ENCODE data around the gene CEP55.
A peak's percentile ranks its signal among the peaks of the same experiment; 100 is the strongest.
"Not testable (repeated sequence)": the region's sequence is repeated elsewhere in the genome, so short reads cannot be mapped to it uniquely, and the experiment has no call there.

Gene CEP55

DNA sequence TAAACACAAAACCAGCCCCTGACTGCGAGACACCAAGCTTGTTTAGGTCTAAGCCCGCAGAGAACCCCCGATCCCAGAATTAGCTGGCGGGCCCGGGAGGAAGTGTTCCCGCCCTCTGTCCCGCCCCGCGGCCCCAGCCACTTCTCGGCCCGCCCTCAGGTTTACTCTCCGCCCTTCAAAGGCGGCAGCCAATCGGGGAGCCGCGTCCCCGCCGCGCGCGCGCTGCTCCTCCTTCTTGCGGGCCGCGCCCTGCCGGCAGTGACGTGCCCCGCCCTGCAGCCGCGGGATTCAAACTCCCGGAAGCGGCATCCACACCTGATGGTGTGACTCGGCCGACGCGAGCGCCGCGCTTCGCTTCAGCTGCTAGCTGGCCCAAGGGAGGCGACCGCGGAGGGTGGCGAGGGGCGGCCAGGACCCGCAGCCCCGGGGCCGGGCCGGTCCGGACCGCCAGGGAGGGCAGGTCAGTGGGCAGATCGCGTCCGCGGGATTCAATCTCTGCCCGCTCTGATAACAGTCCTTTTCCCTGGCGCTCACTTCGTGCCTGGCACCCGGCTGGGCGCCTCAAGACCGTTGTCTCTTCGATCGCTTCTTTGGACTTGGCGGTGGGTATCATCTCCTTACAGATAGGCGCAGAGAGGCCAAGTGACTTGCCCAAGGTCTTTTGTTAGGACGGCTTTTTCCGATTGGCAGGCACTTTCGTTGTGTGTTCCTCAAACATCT, at the start of gene CEP55:
Gene CEP55 (plus strand): TSS at position 291 of the 720 bp plus-strand sequence. CDS start 3,440 bp downstream, outside the sequence.
- DNase-seq: peak; percentile 95 to 98 (median 98)

DNA sequence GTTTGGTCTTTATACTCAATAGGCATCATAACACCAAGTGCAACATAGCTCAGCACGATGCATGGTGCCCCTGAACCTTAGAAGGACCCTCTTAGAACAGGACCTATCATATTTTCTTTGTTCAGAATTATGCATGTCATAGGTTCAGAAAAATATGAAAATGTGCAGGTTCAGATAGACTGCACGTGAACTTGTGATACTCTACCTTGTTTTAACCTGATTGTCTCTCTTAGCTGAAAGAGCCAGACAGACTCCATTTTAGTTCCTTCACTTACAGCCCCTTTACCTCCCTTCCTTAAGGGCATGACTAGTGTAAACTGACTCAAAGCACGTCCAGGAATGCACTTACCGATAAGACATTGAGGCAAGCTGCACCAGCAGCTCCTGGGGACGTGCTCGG, 49.4 kb upstream of the CEP55 start:
- DNase-seq: no peak

GRCh38 chr10:93447970-93448369, 48.4 kb upstream of the CEP55 start:
- no peak for DNase-seq

DNA sequence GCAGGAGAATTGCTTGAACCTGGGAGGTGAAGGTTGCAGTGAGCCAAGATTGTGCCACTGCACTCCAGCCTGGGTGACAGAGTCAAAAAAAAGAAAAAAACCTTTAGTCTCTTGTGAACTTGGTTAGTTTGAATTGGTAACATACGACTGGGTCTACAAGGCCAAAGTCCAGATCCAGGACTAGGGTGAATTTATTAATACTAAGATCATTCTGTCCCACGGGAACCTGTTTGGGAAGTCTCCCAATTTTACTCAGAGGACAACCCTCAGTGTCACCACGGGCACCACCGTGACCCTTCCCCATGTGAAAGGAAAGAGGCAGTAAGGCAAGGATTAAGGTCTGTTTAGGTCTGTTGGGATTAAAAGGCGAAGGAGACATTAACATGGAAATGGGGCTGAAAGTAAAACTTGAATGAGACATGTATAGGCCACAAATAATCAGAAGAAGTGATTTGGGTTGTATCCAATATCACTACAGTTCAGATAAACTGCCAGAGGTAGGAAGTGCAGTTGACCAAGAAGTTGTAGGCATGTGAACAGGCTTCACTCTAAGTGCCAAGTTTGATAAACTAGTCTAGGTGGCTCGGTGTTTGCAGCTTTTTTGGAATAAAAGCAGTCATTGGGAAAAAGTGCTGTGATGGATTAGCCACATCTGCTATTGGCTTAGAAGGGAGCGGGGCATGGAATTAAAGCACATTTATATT, 45.0 kb upstream of the CEP55 start:
- no peak for DNase-seq

DNA sequence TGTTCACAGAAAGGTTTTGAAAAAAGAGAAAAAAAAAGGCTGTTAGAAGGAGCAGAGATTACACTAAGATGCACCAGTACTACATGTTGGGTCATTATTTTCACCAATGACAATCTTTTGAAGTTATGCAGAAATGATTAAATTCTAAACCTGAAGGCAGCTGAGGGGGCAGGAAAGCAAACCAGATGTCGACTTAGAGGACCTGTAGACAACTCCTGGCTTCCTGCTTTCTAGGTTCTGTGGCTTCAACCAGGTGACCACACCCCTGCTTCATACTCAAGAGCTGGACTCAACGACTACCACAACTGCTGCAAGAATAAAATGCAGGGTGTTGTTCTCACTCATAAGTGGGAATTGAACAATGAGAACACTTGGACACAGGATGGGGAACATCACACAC, 44.3 kb upstream of the CEP55 start:
- DNase-seq: no peak

DNA sequence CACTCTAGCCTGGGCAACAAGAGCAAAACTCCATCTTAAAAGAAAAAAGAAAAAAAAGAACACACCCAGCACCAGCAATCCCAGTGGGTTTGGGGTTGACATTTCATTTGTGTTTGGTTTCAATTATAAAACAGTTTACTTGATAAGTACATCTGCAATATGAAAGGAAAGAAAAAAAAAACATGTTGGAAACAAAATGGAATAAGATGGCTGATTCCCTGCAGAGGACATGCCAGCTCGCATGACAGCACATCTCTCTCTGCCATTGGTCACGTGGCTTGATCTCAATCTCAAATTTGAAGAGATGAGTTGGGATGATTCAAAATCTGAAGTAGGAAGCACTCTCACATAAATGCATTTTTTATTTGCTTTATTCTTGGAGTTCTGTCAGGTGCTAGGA, 42.3 kb upstream of the CEP55 start:
- DNase-seq: no peak

GRCh38 chr10:93454736-93455135, 41.7 kb upstream of the CEP55 start:
- no peak for DNase-seq

- DNase-seq: no peak
These were observed 39.9 kb upstream of the CEP55 start for GRCh38 chr10:93456480-93456879.

DNA sequence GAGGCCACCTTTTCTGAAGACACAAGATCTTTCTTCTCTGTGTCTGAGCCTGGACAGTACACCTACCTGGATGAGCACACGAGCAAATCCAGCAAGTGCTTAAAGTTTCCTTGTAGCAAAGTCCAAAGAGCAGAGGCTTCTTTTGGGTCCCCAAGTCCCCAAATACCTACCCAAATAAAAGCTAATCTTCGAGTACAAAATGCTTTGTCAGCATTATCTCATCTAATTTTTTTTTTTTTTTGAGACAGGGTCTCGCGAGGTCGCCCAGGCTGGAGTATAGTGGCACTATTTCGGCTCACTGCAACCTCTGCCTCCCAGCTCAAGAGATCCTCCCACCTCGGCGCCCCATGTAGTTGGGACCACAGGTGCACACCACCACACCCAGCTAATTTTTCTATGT, 38.9 kb upstream of the CEP55 start:
- DNase-seq: no peak

DNA sequence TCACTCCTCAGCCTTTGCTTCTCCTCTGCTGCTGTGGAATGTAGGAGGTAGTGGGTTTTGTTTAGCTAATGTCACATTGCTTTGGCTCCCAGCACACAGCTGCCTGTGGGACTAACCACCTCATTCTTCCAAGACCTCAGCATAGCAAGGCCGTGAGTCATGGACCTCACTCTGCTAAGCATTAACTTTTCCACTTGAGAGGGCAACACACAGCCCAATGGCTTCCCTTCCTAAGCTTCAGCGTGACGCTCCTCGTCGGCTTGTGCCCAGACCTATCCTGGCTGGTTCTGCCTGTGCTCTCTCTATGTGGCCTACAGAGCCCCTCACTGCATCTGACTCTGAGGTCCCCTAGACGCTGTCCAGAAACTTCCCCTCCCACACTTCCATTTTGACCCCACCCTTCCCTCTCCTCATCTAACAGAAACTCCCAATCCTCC, 37.6 kb upstream of the CEP55 start:
- peak; percentile 77 to 78 (median 78) for DNase-seq

DNA sequence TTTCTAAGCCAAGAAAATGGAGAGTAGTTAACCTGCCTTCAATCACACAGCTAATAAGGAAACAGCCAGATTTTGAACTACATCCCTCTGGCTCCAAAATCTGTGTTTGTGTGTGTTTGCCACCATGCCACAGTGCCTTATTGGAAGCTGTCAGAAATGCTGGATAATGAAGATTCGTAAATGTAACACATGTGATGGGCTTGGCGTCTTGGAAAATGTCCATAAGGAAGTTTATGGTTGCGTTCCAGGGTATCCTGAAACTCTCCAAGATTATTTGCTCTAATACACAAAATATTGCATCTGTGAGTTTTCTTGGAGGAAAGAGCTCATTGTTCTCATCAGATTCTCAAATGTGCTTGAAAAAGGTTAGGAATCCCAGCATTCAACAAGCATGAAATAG, 36.9 kb upstream of the CEP55 start:
- no peak for DNase-seq

- DNase-seq: no peak
These were observed 35.2 kb upstream of the CEP55 start for GRCh38 chr10:93461109-93461806.

DNA sequence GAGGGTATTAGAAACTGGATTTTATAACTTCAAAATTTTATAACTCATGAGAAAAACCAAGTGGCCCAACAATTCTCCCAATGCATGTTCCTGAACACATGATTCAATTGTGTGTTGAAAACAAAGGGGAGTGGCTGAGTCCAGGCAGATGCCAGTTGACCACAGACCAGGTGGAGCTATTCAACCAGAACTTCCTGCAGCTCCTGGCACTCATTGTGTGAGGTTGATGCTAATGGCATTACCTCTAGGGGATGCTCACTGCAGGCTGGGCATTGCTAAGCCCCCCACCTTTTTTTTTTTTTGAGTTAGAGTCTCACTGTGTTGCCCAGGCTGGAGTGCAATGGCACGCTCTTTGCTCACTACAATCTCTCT, 34.6 kb upstream of the CEP55 start:
- DNase-seq: no peak

DNA sequence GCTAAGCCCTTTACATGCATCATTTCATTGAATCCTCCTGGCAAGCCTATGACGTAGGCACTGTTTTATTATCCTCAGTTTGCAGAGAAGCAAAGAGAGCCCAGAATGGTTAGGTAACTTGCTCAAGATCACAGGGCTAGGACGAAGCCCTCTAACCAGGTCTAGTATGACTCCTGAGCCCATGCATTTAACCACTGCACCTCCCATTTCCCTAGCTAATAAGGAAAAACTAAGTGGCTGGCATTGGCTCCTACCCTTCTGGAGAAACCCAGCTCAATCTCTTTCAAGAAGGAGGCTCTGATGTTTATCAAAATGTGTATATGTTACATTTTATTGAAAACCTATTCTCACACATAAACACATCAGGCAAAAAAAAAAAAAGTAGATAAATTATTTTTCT, 34.0 kb upstream of the CEP55 start:
- no peak for DNase-seq

- DNase-seq: peak; percentile 64 to 72 (median 71)
These were observed 33.5 kb upstream of the CEP55 start for GRCh38 chr10:93462881-93463280.

DNA sequence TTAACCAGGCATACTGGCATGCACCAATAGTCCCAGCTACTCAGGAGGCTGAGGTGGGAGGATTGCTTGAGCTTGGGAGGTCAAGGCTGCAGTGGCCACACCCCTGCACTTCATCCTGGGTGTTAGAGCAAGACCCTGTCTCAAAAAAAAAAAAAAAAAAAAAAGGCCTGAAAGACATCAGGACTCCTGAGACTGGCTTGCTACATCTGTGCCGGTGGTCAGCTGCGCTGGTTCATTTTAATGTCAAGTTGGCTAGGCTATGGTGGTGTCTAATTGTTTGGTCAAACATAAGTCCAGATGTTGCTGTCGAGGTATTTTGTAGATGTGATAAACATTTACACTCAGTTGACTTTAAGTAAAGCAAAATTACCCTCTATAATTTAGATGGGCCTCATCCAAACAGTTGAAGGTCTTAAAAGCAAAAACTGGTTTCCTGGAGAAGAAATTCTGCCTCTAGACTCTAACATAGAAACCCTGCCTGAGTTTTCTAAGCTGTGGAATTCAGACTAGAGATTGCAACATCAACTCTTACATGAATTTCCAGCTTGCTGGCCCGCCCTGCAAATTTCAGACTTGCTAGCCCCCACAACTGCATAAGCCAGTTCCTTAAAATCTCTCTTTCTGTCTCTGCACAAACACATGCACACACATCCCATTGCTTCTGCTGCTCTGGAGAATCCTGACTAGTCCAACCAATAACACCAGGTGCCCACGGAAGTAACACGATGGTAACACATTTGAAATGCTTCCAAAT, 32.5 kb upstream of the CEP55 start:
- peak; percentile 72 to 82 (median 81) for DNase-seq

DNA sequence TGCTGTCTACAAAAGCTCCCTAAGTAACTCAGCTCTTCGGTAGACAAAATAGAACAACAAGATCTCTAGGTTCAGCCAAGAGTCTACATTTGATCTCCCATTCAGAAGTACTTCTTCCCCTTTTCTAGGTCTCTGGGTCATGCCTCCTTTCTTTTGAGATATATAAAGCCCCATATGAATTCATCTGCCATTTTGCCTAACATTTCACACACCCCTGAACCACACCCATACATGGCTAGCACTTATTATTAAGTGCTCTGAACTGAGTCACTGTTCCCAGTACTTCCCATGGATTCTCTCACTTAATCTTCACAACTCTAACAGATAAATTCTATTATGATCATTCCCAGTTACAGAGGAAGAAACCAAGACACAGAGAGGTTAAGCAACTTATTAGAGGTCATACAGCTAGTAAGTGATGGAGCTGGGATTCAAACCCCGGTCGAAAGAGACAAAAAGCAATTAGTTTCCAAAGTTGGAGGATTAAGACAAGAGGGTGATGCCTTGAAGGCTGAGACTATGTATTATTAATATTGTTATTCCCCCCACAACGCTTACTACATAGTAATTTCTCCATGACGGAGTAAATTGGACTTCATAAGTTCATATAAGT, 31.5 kb upstream of the CEP55 start:
- peak in 1 of 3 donors; percentile 44 for DNase-seq

DNA sequence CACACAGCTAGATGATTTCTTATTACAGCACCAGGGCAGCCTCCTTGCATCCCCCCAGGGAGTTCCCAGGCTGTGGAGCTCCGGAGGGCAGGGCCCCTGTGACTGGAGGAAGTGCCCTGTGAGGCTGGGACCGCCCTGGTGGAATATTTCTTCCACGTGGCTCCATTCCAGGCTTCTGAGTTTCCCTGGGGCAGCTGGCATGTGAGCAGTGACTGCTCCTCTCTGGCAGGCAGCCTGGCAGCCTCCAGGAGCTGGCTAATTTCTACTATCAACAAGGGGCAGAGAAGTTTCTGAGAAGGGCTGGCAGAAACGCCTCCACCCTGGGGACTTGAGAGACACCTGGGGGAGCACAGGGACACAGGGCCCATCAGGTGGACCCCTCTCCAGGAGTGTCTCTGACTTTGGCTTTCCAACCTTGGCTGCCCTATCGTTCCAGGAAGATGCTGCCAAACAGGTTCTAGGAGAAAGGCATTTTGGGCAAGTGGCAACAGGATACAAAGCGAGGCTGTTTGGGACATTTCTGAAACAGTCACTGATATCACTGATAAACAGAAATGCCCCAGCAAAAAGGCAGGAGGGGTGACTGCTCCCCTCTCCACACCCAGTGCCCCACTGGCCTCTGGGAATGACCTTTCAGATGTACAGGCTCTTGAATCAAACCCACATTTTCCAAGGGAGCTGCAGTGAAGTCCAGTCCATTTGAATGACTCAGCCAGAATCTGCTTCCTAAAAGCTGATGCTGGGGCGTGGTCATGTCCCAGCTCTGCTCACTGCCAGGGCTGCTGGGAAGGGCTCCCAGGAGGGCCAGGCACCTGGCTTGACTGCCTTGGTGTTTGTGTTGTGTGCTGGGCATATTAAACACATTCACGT, 30.4 kb upstream of the CEP55 start:
- DNase-seq: peak; percentile 86 to 92 (median 90)

DNA sequence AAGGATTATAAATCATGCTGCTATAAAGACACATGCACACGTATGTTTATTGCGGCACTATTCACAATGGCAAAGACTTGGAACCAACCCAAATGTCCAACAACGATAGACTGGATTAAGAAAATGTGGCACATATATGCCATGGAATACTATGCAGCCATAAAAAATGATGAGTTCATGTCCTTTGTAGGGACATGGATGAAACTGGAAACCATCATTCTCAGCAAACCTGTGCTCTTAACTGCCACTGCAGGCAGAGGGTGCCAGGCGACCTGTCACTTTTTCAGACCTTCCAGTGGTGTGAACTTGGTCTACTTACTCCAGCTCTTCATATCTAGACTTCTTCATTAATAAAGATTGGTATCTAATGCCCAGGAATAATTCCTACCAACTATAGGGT, 28.8 kb upstream of the CEP55 start:
- DNase-seq: not testable (repeated sequence)

- DNase-seq: peak; percentile 46 to 63 (median 60)
These were observed 27.8 kb upstream of the CEP55 start for GRCh38 chr10:93468461-93469213.

DNA sequence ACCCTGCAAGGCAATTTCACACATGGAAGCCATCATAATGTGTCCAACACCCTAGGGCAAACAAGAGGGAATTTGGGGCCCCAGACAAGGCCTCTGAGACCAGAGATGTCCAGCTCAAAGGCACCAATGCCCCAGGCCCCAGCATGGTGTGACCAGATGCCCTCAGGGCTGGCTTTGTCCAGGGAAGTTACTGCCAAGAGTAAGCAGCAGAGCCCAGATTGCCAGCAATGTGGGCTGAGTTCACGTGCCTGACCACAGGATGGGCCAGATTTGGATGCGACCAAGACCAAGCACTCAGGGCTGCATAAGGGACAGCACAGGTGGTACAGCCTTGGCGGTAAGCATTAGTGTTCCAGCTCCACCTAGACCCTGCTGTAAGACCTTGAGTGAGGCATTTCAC, 27.0 kb upstream of the CEP55 start:
- DNase-seq: no peak
